Nephron progenitor cell (in vitro differentiated cells): Measurements from ENCODE around the gene FARP1.
A peak's percentile ranks its signal among the peaks of the same experiment; 100 is the strongest.

ENCODE experiments used
- DNase-seq: peaks from one replicate; pipeline ENCODE4 v3.0.0; 2021
- H3K27ac Mint-ChIP-seq: 2 replicates; pipeline ENCODE4 v1.8.0; 2021; ENCODE audit warnings: mild to moderate bottlenecking, moderate library complexity, mixed read lengths
- H3K27me3 Mint-ChIP-seq: 2 replicates; pipeline ENCODE4 v1.8.0; 2021; ENCODE audit warnings: mild to moderate bottlenecking, low read depth, mixed read lengths; ENCODE audit not compliant: poor library complexity
- H3K36me3 Mint-ChIP-seq: 2 replicates; pipeline ENCODE4 v1.8.0; 2021; ENCODE audit warnings: low read depth, mixed read lengths
- H3K4me1 Mint-ChIP-seq: 2 replicates; pipeline ENCODE4 v1.8.0; 2021; ENCODE audit warnings: mixed read lengths
- H3K4me3 Mint-ChIP-seq: 2 replicates; pipeline ENCODE4 v1.8.0; 2021; ENCODE audit warnings: mild to moderate bottlenecking, moderate library complexity, mixed read lengths
- H3K9me3 Mint-ChIP-seq: 2 replicates; pipeline ENCODE4 v1.8.0; 2021; ENCODE audit warnings: mild to moderate bottlenecking, moderate library complexity, mixed read lengths
- CTCF ChIP-seq: fragments of 200-600 bp; sonication (generic); IDR thresholded peaks from 2 replicates; pipeline ENCODE4 v1.5.0; 2021; ENCODE audit warnings: antibody characterized with exemption

Gene FARP1

GRCh38 chr13:98415326-98416070 is 272.6 kb downstream of the FARP1 start:
- H3K36me3 Mint-ChIP-seq, result peaks cover 97% of the 10 kb centered on the region

DNA sequence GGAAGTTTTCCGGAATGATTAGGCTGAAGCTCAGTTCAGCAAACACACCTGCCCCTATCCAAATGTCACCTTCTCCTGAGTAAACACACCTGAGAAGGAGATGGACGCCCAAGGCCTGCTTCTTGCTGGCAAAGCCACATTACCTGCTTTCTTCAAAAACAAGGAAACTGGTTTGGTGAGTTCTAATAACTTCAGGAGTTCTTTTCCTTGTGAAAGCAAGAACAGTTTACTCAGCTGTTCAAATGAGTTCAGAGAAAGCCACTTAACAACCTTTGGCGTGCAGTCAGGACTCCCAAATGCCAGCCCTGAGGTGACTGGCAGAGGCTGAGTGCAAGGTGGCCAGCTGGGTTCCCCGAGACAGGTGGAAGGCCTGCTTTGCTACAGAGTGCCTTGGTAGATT is 273.5 kb downstream of the FARP1 start:
- peaks cover 26% of the 10 kb centered on the region for H3K4me1 Mint-ChIP-seq

More at GRCh38 chr13:98415326-98416070, 272.6 kb downstream of the FARP1 start:
- Mint-ChIP-seq H3K27ac (no peak overlapping the region), H3K27me3 (peaks cover 6% of the 10 kb centered on the region), H3K4me1 (peaks cover 29% of the 10 kb centered on the region), H3K4me3 (no peak overlapping the region), H3K9me3 (peaks cover 20% of the 10 kb centered on the region)
- no peak for TF ChIP-seq CTCF
- no peak for DNase-seq

GRCh38 chr13:98419786-98420553 is 277.1 kb downstream of the FARP1 start:
- Mint-ChIP-seq H3K4me1 (peaks cover 17% of the 10 kb centered on the region), H3K9me3 (peaks cover 20% of the 10 kb centered on the region), H3K36me3 (peaks cover 99% of the 10 kb centered on the region), H3K27me3 (peaks cover 12% of the 10 kb centered on the region), H3K4me3 (no peak overlapping the region), H3K27ac (peak overlapping the region; percentile 68)
- no peak for DNase-seq
- TF ChIP-seq CTCF, result no peak

More for the DNA sequence above, 273.5 kb downstream of the FARP1 start:
- no peak for TF ChIP-seq CTCF
- H3K27ac Mint-ChIP-seq, result no peak overlapping the region
- no peak for DNase-seq
- no peak overlapping the region for H3K4me3 Mint-ChIP-seq
- H3K27me3 Mint-ChIP-seq, result peaks cover 6% of the 10 kb centered on the region
- H3K36me3 Mint-ChIP-seq, result peaks cover 97% of the 10 kb centered on the region
- peaks cover 20% of the 10 kb centered on the region for H3K9me3 Mint-ChIP-seq

DNA sequence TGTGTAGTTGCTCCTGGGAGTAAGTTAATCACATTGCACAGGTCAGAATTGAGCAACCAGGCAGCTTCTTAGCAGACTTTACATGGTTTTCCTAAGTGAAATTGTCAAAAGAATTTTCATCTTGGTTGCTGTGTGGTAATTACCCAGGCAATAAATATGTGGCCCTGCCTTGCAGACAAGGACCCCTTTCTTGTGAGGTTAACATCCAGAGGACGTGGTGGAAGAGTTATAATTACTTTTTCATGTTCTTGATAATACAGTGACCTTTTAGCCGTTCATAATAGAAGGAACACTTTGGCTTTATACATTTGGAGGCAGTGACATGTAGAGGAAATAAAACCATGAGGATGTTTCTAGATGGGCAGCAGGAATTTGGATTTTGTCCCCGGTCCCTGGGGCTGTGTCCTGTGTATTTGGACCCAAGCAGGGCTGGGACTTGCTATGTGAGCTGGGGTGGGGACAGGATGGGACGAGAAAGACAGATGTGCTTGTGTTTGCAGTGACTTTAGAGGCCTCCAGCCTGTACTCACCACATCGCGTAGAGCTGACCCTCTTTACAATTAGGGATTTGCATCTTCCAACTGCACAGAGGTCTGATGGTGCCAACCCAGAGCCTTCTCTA is 277.8 kb downstream of the FARP1 start:
- H3K27me3 Mint-ChIP-seq, result peaks cover 12% of the 10 kb centered on the region
- peak overlapping the region; percentile 68 for H3K27ac Mint-ChIP-seq
- H3K4me3 Mint-ChIP-seq, result no peak overlapping the region
- peaks cover 17% of the 10 kb centered on the region for H3K4me1 Mint-ChIP-seq
- H3K9me3 Mint-ChIP-seq, result peaks cover 14% of the 10 kb centered on the region
- DNase-seq, result no peak
- peaks cover 99% of the 10 kb centered on the region for H3K36me3 Mint-ChIP-seq
- no peak for TF ChIP-seq CTCF

DNA sequence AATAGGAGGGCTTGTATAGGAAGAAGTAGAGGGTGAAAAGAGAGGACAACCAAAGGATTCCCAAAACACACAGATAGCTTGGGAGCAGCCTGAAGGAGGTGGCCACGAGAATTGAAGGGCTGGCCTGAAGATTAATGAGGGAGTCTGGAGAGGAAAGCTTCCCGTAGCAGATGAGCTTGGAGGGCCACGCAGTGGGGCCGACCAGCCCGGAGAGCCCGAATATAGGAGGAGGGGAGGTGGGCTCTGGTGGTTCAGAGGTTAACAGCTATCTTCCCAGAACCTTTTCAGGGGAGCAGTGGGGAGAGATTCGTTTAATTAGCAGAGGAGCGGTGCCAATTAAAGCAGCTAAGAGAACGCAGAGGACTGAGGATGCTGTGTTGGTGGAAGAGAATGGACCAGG is 279.2 kb downstream of the FARP1 start:
- H3K27me3 Mint-ChIP-seq, result peaks cover 12% of the 10 kb centered on the region
- H3K4me1 Mint-ChIP-seq, result peaks cover 19% of the 10 kb centered on the region
- peaks cover 6% of the 10 kb centered on the region for H3K9me3 Mint-ChIP-seq
- peaks cover 99% of the 10 kb centered on the region for H3K36me3 Mint-ChIP-seq
- H3K4me3 Mint-ChIP-seq, result no peak overlapping the region
- DNase-seq, result no peak
- H3K27ac Mint-ChIP-seq, result peak overlapping the region; percentile 93
- no peak for TF ChIP-seq CTCF
